NOMO-1 (cell line): Measurements from ENCODE around the gene TAC3.
A peak's percentile ranks its signal among the peaks of the same experiment; 100 is the strongest.

ENCODE experiments used
- DNase-seq, 2 experiments: peaks; one replicate each; lab custom pipeline; 2025; ENCODE audit not compliant: unreplicated experiment in 2 of 2; lab: John Stamatoyannopoulos, UW

Gene TAC3

GRCh38 chr12:57006809-57007475, 9.4 kb downstream of the TAC3 start:
- no peak for DNase-seq

DNA sequence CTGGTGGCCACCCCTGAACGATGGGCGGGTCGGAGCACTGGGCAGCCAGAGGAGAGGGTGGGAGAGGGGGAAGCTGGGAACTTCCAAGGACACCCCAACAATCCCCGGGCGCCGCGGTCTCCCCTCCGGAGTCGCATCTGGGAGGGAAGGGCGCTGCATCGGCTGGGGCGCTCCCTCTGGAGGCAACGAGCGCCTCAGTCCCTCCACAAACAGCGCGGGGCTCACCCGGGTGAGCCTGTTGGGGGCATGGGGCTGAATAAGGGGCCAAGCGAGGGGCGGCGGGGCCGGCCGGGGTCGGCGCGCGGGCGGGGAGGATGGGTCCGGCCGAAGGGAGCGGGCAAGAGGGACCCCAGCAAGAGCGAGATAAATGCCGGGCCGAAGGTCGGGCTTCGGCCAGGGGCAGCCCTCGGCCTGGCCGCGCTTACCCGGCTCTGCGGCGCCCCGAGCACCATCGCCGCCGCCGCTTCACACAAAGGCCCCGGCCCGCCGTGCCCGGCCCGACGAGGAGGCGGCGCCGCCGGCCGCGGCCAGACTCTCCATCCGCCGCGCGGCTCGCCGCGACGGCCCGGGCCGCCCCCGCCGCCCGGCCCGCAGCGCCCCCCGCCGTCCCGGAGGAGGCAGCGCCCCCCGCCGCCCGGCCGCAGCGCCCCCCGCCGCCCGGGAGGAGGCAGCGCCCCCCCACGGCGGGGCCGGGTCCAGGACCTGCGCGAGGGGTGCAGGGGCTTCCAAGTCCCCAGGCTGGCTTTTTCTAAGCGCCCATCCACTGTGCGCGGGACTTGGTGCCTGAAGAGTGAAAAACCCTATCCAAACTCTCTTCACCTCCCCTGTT, 10.1 kb downstream of the TAC3 start, which contains the start of gene ZBTB39:
ZBTB39 (minus strand) TSS at position 567 of the 829 bp plus-strand sequence. CDS start 1,629 bp downstream, outside the sequence.
- peak; percentile 35 to 59 for DNase-seq

GRCh38 chr12:57004651-57005050, 11.7 kb downstream of the TAC3 start:
- DNase-seq: no peak

DNA sequence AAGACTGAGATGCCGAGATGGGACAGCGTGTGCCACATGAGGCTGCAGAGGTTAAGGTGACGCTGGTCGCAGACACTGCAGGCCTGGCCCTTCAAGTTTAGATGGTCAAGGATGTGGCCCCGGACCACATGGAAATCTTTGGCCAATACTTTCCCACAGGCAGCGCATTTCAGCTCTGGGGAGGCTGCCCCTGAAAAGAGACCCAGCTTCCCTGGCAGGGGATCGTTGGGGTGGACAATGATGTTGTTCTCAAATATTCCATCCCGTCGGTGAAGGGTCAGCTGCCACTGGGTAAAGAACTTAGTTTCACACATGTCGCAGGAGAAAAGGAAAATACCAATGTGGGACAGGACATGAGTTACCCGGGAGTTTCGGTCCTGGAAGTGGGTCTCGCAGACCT, 12.9 kb downstream of the TAC3 start:
- DNase-seq: no peak

- DNase-seq: peak; percentile 43 to 48
These were observed 14.9 kb downstream of the TAC3 start for GRCh38 chr12:57001448-57001906.

DNA sequence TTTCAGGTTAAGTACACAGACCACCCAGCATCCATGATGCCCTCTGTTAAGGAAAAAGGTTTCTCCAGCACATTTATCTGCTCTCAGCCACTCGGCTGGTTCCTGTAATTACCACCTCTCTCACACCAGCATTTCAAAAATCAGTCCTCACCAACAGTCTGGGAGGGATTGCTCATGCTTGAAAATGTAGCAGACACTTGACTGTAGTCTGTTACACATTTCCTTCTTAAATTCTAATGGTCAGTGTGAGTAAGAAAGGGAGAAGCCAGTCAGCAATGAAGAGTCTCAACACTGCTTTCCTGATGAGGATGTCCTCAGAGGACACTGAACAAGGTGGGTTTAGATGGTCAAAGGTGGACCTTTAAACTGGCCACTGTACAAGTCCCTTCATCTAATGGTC, 15.9 kb downstream of the TAC3 start:
- no peak for DNase-seq

- no peak for DNase-seq
These were observed 16.9 kb downstream of the TAC3 start for GRCh38 chr12:56999456-56999855.

GRCh38 chr12:56998981-56999380, 17.3 kb downstream of the TAC3 start:
- DNase-seq: no peak

DNA sequence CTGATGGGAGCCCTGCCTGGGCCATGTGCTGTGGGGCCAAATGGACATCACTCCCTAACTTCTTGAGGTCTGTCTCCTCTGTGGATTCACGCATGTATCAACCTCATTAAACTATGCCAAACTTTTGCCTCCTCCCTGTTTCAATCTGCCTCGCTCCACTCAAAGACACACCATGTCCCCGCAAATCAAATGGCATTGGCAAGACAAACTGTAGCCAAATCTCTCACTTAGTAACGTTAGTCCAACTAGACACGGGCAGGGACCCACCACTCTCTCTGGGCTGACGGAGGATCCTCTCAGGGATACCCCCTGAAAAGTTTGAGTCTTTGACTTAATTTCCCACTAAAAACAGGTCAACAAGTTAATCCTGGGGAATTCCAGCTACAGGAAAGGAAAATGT, 18.0 kb downstream of the TAC3 start:
- DNase-seq: no peak

- no peak for DNase-seq
These were observed 19.4 kb downstream of the TAC3 start for GRCh38 chr12:56996793-56997545.

GRCh38 chr12:56995930-56996496, 20.3 kb downstream of the TAC3 start:
- no peak for DNase-seq

DNA sequence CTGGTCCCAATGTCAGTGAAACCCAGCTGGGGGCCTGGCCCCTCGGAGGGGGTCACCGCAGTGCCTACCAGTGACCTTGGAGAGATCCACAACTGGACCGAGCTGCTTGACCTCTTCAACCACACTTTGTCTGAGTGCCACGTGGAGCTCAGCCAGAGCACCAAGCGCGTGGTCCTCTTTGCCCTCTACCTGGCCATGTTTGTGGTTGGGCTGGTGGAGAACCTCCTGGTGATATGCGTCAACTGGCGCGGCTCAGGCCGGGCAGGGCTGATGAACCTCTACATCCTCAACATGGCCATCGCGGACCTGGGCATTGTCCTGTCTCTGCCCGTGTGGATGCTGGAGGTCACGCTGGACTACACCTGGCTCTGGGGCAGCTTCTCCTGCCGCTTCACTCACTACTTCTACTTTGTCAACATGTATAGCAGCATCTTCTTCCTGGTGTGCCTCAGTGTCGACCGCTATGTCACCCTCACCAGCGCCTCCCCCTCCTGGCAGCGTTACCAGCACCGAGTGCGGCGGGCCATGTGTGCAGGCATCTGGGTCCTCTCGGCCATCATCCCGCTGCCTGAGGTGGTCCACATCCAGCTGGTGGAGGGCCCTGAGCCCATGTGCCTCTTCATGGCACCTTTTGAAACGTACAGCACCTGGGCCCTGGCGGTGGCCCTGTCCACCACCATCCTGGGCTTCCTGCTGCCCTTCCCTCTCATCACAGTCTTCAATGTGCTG, 21.0 kb downstream of the TAC3 start:
- no peak for DNase-seq

GRCh38 chr12:56994231-56994746, 22.0 kb downstream of the TAC3 start:
- DNase-seq: no peak

DNA sequence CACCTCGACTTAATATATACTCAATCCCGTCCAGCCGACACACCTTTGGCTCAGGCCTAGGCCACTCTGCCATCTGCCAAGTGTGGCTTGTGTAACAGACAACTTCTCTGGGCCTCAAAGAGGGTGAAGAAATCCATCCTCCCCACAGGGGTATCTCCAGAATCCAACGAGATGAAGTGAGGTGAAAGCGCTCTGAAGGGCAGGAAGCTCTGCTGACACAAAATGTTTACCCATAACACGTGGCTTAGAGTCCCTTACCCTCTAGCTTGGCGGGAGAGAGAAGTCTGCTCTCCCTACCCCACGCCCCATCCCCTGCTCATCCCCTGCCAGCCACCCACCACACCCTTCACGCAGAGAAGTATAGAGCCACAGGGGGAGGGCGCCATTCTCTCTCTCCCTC, 23.0 kb downstream of the TAC3 start:
- DNase-seq: no peak

- peak in 1 of 2 experiments; percentile 25 for DNase-seq
These were observed 24.7 kb downstream of the TAC3 start for GRCh38 chr12:56991319-56992246.

GRCh38 chr12:56990648-56991318, 25.5 kb downstream of the TAC3 start:
- DNase-seq: no peak

DNA sequence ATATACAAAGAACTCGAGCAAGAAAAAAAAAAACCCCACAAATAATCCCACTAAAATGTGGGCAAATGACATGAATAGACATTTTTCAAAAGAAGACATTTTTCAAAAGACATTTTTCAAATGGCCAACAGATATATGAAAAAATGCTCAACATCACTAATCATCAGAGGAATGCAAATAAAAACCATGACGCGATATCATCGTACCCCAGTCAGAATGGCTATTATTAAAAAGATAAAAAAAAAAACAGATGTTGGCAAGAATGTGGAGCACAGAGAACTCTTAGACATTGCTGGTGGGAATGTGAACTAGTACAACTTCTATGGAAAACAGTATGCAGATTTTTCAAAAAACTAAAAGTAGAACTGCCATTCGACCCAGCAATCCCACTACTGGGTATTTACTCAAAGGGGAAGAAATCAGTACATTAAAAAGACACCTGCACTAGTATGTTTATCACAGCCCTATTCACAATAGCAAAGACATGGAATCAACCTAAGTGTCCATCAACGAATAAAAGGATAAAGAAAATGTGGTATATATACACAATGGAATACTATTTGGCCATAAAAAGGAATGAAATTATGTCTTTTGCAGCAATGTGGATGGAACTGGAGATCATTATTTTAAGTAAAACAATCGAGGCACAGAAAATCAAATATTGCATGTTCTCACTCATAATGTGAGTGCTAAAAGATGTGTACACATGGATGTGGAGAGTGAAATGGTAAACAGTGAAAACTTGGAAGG, 26.3 kb downstream of the TAC3 start:
- DNase-seq: no peak
